HG03175 (cell line): ENCODE data around the gene LRRC52.

Experiments used
- ATAC-seq: cut with Tn5 transposase; IDR thresholded peaks from one replicate; pipeline ENCODE4 v1.9.1; 2021; ENCODE audit warnings: mild to moderate bottlenecking, moderate library complexity; ENCODE audit not compliant: unreplicated experiment

LRRC52 gene

GRCh38 chr1:165543532-165544438, at the start of gene LRRC52:
TSS of gene LRRC52 (plus strand) at chr1:165544000. CDS start at chr1:165544297, 297 bp downstream.
- no peak for ATAC-seq

GRCh38 chr1:165494949-165495857, 48.6 kb upstream of the LRRC52 start:
- no peak for ATAC-seq

GRCh38 chr1:165495858-165496205, 48.0 kb upstream of the LRRC52 start:
- no peak for ATAC-seq

GRCh38 chr1:165496501-165496900, 47.3 kb upstream of the LRRC52 start:
- ATAC-seq: no peak

GRCh38 chr1:165497069-165498013, 46.5 kb upstream of the LRRC52 start:
- no peak for ATAC-seq

GRCh38 chr1:165501330-165501969, 42.4 kb upstream of the LRRC52 start:
- ATAC-seq: no peak

GRCh38 chr1:165501970-165502348, 41.8 kb upstream of the LRRC52 start:
- no peak for ATAC-seq

- ATAC-seq: no peak
Observed at GRCh38 chr1:165507570-165507969, 36.2 kb upstream of the LRRC52 start.

GRCh38 chr1:165508291-165508690, 35.5 kb upstream of the LRRC52 start:
- no peak for ATAC-seq

GRCh38 chr1:165512816-165513215, 31.0 kb upstream of the LRRC52 start:
- ATAC-seq: no peak

- ATAC-seq: no peak
Observed at GRCh38 chr1:165516469-165516868, 27.3 kb upstream of the LRRC52 start.

GRCh38 chr1:165520646-165521045, 23.2 kb upstream of the LRRC52 start:
- no peak for ATAC-seq

- ATAC-seq: no peak
Observed at GRCh38 chr1:165524639-165525285, 19.0 kb upstream of the LRRC52 start.

- ATAC-seq: no peak
Observed at GRCh38 chr1:165525708-165526107, 18.1 kb upstream of the LRRC52 start.

- ATAC-seq: no peak
Observed at GRCh38 chr1:165527251-165528007, 16.4 kb upstream of the LRRC52 start.

- ATAC-seq: no peak
Observed at GRCh38 chr1:165531021-165531420, 12.8 kb upstream of the LRRC52 start.

GRCh38 chr1:165532053-165532452, 11.7 kb upstream of the LRRC52 start:
- no peak for ATAC-seq

- no peak for ATAC-seq
Observed at GRCh38 chr1:165533254-165533653, 10.5 kb upstream of the LRRC52 start.

GRCh38 chr1:165536016-165536415, 7.8 kb upstream of the LRRC52 start:
- ATAC-seq: no peak
